Stomach (tissue), 9 donors: Measurements from ENCODE around the gene IQCB1. TPM values are rescaled to one million over a fixed set of nuclear protein-coding genes. Genes with fewer than 3 reads are reported as not detected.
"Not testable (repeated sequence)": the region's sequence is repeated elsewhere in the genome, so short reads cannot be mapped to it uniquely, and the experiment has no call there.

Source experiments
- DNase-seq, 2 donors: peaks; one replicate each; pipeline versions ENCODE4 v3.0.0 to v3.0.0-alpha.2; 2013 to 2019
- H3K27ac ChIP-seq, 5 donors: fragments of 200-600 bp in 4 of 5; sonication (generic) in 4 of 5; one replicate each; pipeline ENCODE4 v1.5.1; 2013 to 2019; ENCODE audit warnings: mild to moderate bottlenecking in 1 of 5, moderate library complexity in 1 of 5
- H3K27me3 ChIP-seq, 3 donors: fragments of 200-600 bp; sonication (generic); one replicate each; pipeline ENCODE4 v1.5.1; 2017 to 2019; ENCODE audit warnings: mixed run types in 1 of 3
- H3K36me3 ChIP-seq, 4 donors: fragments of 200-600 bp; sonication (generic); 1 replicate in 3 of 4; 2 replicates in 1 of 4; pipeline ENCODE4 v1.5.1; 2016 to 2019
- H3K4me1 ChIP-seq, 4 donors: fragments of 200-600 bp; sonication (generic); one replicate each; pipeline ENCODE4 v1.5.1; 2016 to 2019
- H3K4me3 ChIP-seq, 4 donors: fragments of 200-600 bp; sonication (generic) in 3 of 4; one replicate each; pipeline ENCODE4 v1.5.1; 2016 to 2019; ENCODE audit warnings: mild to moderate bottlenecking in 1 of 4
- H3K9me3 ChIP-seq, 4 donors: fragments of 200-600 bp; sonication (generic); one replicate each; pipeline ENCODE4 v1.5.1; 2016 to 2019
- CTCF ChIP-seq, 7 experiments: fragments of 450-650 bp in 4 of 7; fragments of 200-600 bp in 3 of 7; sonication (generic) in 3 of 7; IDR thresholded peaks; one replicate each; pipeline ENCODE4 v1.5.1; 2016 to 2019; ENCODE audit warnings: antibody characterized with exemption in 7 of 7, control low read depth in 2 of 7, mild to moderate bottlenecking in 1 of 7
- EP300 ChIP-seq: sonication (generic); formaldehyde crosslinking; IDR thresholded peaks from one replicate; pipeline ENCODE4 v1.6.1; 2017; ENCODE audit warnings: antibody characterized with exemption
- POLR2A ChIP-seq, 4 donors: fragments of 450-650 bp; IDR thresholded peaks; one replicate each; pipeline ENCODE4 v1.6.1; 2016; ENCODE audit warnings: antibody characterized with exemption in 4 of 4, control low read depth in 2 of 4, mild to moderate bottlenecking in 1 of 4, moderate library complexity in 1 of 4
- POLR2AphosphoS5 ChIP-seq, 3 donors: sonication (generic); formaldehyde crosslinking; IDR thresholded peaks; one replicate each; pipeline ENCODE4 v1.6.1; 2016; ENCODE audit warnings: antibody characterized with exemption in 3 of 3
- WGBS, 5 donors: extraction: QIAGEN DNeasy Blood & Tissue Kit in 3 of 5; methylation state at CpG; one replicate each; pipeline versions ENCODE4 v1.1.5 to v1.1.7; 2013 to 2018; 5-methylcytosine and 5-hydroxymethylcytosine counted together
- intact Hi-C: fragments of 100-400 bp; cut with DNase I; formaldehyde crosslinking; loops from one replicate; pipeline ENCODE4 v1.15.1; 2023; ENCODE audit warnings: low total_unique reads
- polyA plus RNA-seq, 3 donors: library from polyadenylated mRNA; stranded (reverse); fragments of 200-250 nt; gene quantifications; one replicate each; pipeline ENCODE4 v1.2.3, GENCODE V29; 2013
- total RNA-seq, 5 donors: library from RNA; depleted of rRNA; stranded (reverse); fragments of >200 nt; gene quantifications; one replicate each; pipeline versions ENCODE4 v1.1.0 to v1.2.3, GENCODE V29; 2014 to 2016
- donor health status: healthy with polysubstance abuse.
- donor health status: Bipolar disorder and iron deficiency.
- donor health status: healthy.

IQCB1 gene
- total and polyA plus RNA-seq, 8 donors, result 1.8 to 40.6 (median 8.8) TPM

DNA sequence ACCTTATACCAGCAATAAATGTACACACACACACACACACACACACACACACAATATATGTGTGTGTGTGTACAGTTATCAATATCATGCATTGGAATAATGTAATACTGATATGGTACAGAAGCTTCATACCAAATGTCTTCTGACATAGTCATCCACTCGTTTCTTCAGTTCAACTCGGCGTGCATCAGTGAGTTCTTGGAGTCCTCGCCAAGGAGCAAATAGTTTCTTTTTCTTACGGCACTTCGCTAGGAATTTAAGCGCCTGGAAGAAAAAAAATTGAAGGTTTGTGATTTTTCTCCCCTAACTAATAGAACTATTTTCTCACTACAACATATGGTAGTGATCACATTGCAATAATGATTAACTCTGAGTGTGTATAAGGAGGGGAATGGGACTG is 53.2 kb downstream of the IQCB1 start:
- no peaks in the 10 kb centered on the region for H3K27me3 ChIP-seq
- intact Hi-C loops, result no loop called here
- TF ChIP-seq POLR2AphosphoS5 (IDR thresholded peaks at IDR 0.05) (no peak), EP300 (no peak), CTCF (IDR thresholded peaks at IDR 0.05) (no peak), POLR2A (IDR thresholded peaks at IDR 0.05) (no peak)
- no peak overlapping the region for H3K27ac ChIP-seq
- 97 to 99% (median 98%) methylated on average over 7 of the region's 7 CpGs for WGBS, 5 donors
- H3K4me3 ChIP-seq, result no peak overlapping the region
- H3K36me3 ChIP-seq, result peaks cover 8 to 86% (median 82%) of the 10 kb centered on the region in 4 donors
- H3K9me3 ChIP-seq, result no peaks in the 10 kb centered on the region
- H3K4me1 ChIP-seq, result no peaks in the 10 kb centered on the region
- DNase-seq, result no peak

DNA sequence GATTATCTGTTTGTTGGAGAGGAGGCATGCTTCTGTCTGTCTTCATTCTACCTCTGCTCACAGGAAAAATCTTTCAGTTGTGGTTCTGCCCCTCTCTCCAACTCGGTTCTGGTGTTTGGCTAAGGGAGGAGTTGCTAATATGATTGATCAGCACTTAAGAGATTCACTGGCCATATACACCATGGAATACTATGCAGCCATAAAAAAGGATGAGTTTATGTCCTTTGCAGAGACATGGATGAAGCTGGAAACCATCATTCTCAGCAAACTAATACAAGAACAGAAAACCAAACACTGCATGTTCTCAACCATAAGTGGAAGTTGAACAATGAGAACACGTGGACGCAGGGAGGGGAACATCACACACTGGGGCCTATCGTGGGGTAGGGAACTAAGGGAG is 59.8 kb downstream of the IQCB1 start:
- intact Hi-C loops, H3K9me3 ChIP-seq, H3K27ac ChIP-seq, H3K4me1 ChIP-seq, DNase-seq, H3K4me3 ChIP-seq, H3K27me3 ChIP-seq: not testable (repeated sequence)
- WGBS, 5 donors, result 95 to 97% (median 97%) methylated on average over 4 of the region's 4 CpGs
- peaks cover 31 to 99% (median 97%) of the 10 kb centered on the region in 4 donors for H3K36me3 ChIP-seq

GRCh38 chr3:121769246-121769645 is 65.6 kb downstream of the IQCB1 start:
- no peaks in the 10 kb centered on the region for H3K27me3 ChIP-seq
- DNase-seq, result no peak
- WGBS, 5 donors, result 97 to 100% (median 98%) methylated on average over 1 of the region's 1 CpG
- H3K4me3 ChIP-seq, result no peak overlapping the region
- TF ChIP-seq EP300 (no peak), POLR2A (IDR thresholded peaks at IDR 0.05) (no peak), POLR2AphosphoS5 (IDR thresholded peaks at IDR 0.05) (no peak), CTCF (IDR thresholded peaks at IDR 0.05) (no peak)
- intact Hi-C loops, result no loop called here
- H3K27ac ChIP-seq, result no peak overlapping the region
- peaks cover 20 to 69% (median 60%) of the 10 kb centered on the region in 4 donors for H3K36me3 ChIP-seq
- H3K4me1 ChIP-seq, result no peaks in the 10 kb centered on the region
- H3K9me3 ChIP-seq, result no peaks in the 10 kb centered on the region

GRCh38 chr3:121768452-121768851 is 66.4 kb downstream of the IQCB1 start:
- H3K9me3 ChIP-seq, result no peaks in the 10 kb centered on the region
- H3K4me1 ChIP-seq, result no peaks in the 10 kb centered on the region
- intact Hi-C loops, result no loop called here
- 82 to 98% (median 95%) methylated on average over 2 of the region's 2 CpGs for WGBS, 5 donors
- no peak for DNase-seq
- TF ChIP-seq CTCF (IDR thresholded peaks at IDR 0.05) (no peak), POLR2A (IDR thresholded peaks at IDR 0.05) (no peak), EP300 (no peak), POLR2AphosphoS5 (IDR thresholded peaks at IDR 0.05) (no peak)
- no peak overlapping the region for H3K27ac ChIP-seq
- no peaks in the 10 kb centered on the region for H3K27me3 ChIP-seq
- no peak overlapping the region for H3K4me3 ChIP-seq
- peaks cover 20 to 61% (median 53%) of the 10 kb centered on the region in 4 donors for H3K36me3 ChIP-seq

- H3K27ac ChIP-seq, result no peak overlapping the region
- H3K4me1 ChIP-seq, result no peaks in the 10 kb centered on the region
- no peaks in the 10 kb centered on the region for H3K36me3 ChIP-seq
- H3K4me3 ChIP-seq, result no peak overlapping the region
- DNase-seq, result no peak
- H3K9me3 ChIP-seq, result no peaks in the 10 kb centered on the region
- TF ChIP-seq CTCF (IDR thresholded peaks at IDR 0.05) (no peak), EP300 (no peak)
- intact Hi-C loops, result no loop called here
- H3K27me3 ChIP-seq, result no peaks in the 10 kb centered on the region
- WGBS, 5 donors, result 70 to 84% (median 79%) methylated on average over 3 of the region's 3 CpGs
These were observed 75.2 kb downstream of the IQCB1 start for GRCh38 chr3:121759541-121760202.
